Endodermal cell (in vitro differentiated cells): ENCODE measurements around the gene RFC4. TPM values are rescaled to one million over a fixed set of nuclear protein-coding genes. Genes with fewer than 3 reads are reported as not detected.

Source experiments
- DNase-seq: peaks from one replicate; pipeline ENCODE4 v3.0.0-alpha.2; 2017
- H3K27ac ChIP-seq: 2 replicates; pipeline ENCODE4 v1.5.1; 2013; ENCODE audit warnings: mild to moderate bottlenecking, low read depth, low read length, moderate library complexity
- H3K27me3 ChIP-seq: 2 replicates; pipeline ENCODE4 v1.6.1; 2013; ENCODE audit warnings: mild to moderate bottlenecking, low read length, moderate library complexity; ENCODE audit not compliant: insufficient read depth, control insufficient read depth, poor library complexity, severe bottlenecking
- H3K36me3 ChIP-seq: 2 replicates; pipeline ENCODE4 v1.7.0; 2013; ENCODE audit warnings: mild to moderate bottlenecking, low read length, moderate library complexity; ENCODE audit not compliant: control insufficient read depth, insufficient read depth
- H3K4me1 ChIP-seq: one replicate; pipeline ENCODE4 v1.7.0; 2013; ENCODE audit warnings: low read length; ENCODE audit not compliant: control insufficient read depth, insufficient read depth
- H3K4me3 ChIP-seq: 2 replicates; pipeline ENCODE4 v1.5.1; 2013; ENCODE audit warnings: mild to moderate bottlenecking, low read length, moderate library complexity
- H3K9ac ChIP-seq: 2 replicates; pipeline ENCODE4 v1.6.1; 2013; ENCODE audit warnings: mild to moderate bottlenecking, low read length, moderate library complexity; ENCODE audit not compliant: poor library complexity, severe bottlenecking; ENCODE audit errors: extremely low read depth
- H3K9me3 ChIP-seq: 2 replicates; pipeline ENCODE4 v1.6.1; 2013; ENCODE audit warnings: mild to moderate bottlenecking, low read length, moderate library complexity; ENCODE audit not compliant: control insufficient read depth
- H3K27ac Mint-ChIP-seq: 2 replicates; pipeline ENCODE4 v1.8.0; 2020; ENCODE audit warnings: mixed read lengths
- H3K27me3 Mint-ChIP-seq: 2 replicates; pipeline ENCODE4 v1.8.0; 2021; ENCODE audit warnings: mild to moderate bottlenecking, mixed read lengths; ENCODE audit not compliant: insufficient read depth
- H3K36me3 Mint-ChIP-seq: 2 replicates; pipeline ENCODE4 v1.8.0; 2020; ENCODE audit warnings: low read depth, mixed read lengths
- H3K4me1 Mint-ChIP-seq: 2 replicates; pipeline ENCODE4 v1.8.0; 2020; ENCODE audit warnings: mixed read lengths
- H3K4me3 Mint-ChIP-seq: 2 replicates; pipeline ENCODE4 v1.8.0; 2020; ENCODE audit warnings: mild to moderate bottlenecking, moderate library complexity, mixed read lengths
- H3K9me3 Mint-ChIP-seq: 2 replicates; pipeline ENCODE4 v1.8.0; 2020; ENCODE audit warnings: mild to moderate bottlenecking, mixed read lengths
- WGBS, 2 experiments: methylation state at CpG; one replicate each; pipeline versions ENCODE4 v1.1.5 to v1.1.7; 2013; ENCODE audit warnings: missing lambda C conversion rate in 2 of 2, mixed read lengths in 1 of 2; ENCODE audit not compliant: insufficient coverage in 1 of 2, insufficient read length in 1 of 2; 5-methylcytosine and 5-hydroxymethylcytosine counted together
- microRNA-seq: library from miRNA; unstranded; fragments of <30 nt; microRNA quantifications from one replicate; pipeline ENCODE4 v1.2.0, GENCODE V29; 2020; ENCODE audit warnings: borderline microRNAs expressed
- total RNA-seq, 2 donors: library from RNA; stranded (reverse); fragmentation: NEBNext Ultra II Directional in 1 of 2; extraction: Animal tissue kit (Norgen Biotek cat#: 25700) in 1 of 2; gene quantifications; 2 replicates in 1 of 2; 3 replicates in 1 of 2; pipeline ENCODE4 v1.2.1, GENCODE V29; 2021
- TF ChIP-seq, protein P1 (sequence below): fragments of 200-600 bp; sonication (generic); conservative IDR thresholded peaks from 2 replicates; pipeline ENCODE4 v1.5.0; 2021; ENCODE audit warnings: antibody characterized with exemption, mild to moderate bottlenecking

The RFC4 gene
- total RNA-seq, 2 donors from 2014 or later, result 57.6 to 111 TPM

DNA sequence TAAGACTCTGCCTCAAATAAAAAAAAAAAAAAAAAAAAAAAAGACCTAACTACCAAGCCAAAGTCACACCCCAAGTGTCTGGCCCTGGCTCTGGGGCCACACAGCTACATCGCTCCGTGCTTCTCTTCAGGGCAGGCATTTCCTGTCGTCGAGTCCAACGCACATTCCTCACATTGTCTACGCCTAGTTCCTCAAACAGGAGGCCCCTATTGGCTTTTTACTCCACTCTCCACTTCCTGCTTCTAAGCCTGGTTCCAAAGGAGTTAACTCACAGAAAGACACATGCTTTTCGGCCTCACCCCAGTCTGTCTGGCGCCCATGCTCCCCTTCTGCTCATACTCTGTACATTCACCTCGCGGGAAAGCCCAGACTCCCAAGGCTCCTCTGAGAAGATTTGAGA lies 60.3 kb downstream of the RFC4 start:
- Histone ChIP-seq H3K36me3 (no peaks in the 10 kb centered on the region), H3K27ac (no peak overlapping the region), H3K9ac (no peak overlapping the region), H3K9me3 (no peaks in the 10 kb centered on the region), H3K4me3 (no peak overlapping the region), H3K27me3 (no peaks in the 10 kb centered on the region), H3K4me1 (no peaks in the 10 kb centered on the region)
- TF ChIP-seq, protein P1, sequence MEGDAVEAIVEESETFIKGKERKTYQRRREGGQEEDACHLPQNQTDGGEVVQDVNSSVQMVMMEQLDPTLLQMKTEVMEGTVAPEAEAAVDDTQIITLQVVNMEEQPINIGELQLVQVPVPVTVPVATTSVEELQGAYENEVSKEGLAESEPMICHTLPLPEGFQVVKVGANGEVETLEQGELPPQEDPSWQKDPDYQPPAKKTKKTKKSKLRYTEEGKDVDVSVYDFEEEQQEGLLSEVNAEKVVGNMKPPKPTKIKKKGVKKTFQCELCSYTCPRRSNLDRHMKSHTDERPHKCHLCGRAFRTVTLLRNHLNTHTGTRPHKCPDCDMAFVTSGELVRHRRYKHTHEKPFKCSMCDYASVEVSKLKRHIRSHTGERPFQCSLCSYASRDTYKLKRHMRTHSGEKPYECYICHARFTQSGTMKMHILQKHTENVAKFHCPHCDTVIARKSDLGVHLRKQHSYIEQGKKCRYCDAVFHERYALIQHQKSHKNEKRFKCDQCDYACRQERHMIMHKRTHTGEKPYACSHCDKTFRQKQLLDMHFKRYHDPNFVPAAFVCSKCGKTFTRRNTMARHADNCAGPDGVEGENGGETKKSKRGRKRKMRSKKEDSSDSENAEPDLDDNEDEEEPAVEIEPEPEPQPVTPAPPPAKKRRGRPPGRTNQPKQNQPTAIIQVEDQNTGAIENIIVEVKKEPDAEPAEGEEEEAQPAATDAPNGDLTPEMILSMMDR, result no peak
- H3K36me3 Mint-ChIP-seq, result no peaks in the 10 kb centered on the region
- no peak overlapping the region for H3K27ac Mint-ChIP-seq
- no peaks in the 10 kb centered on the region for H3K27me3 Mint-ChIP-seq
- H3K4me1 Mint-ChIP-seq, result peaks cover 3% of the 10 kb centered on the region
- 71 to 80% methylated on average over 10 of the region's 10 CpGs for WGBS, 2 experiments
- H3K9me3 Mint-ChIP-seq, result no peaks in the 10 kb centered on the region
- peak; percentile 79 for DNase-seq
- no peak overlapping the region for H3K4me3 Mint-ChIP-seq

DNA sequence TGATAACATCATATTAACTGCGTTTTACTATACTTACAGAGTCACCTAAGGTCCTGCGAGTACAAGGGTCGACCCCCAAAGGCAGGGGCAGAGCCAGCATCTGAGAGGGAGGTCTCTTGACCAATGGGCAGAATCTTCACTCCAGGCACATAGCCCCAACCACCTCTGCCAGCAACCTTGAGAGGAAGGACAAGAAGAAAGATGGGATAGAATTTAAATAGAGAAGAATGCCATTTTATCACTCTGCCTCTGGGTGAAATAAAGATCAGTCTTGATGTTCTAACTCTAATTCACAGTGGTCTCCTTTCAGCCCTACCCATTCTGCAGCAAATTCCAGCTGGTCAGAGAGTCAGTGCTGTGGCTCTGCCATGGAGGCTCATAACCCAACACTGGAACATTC lies 62.6 kb downstream of the RFC4 start:
- Mint-ChIP-seq H3K9me3 (no peaks in the 10 kb centered on the region), H3K4me3 (no peak overlapping the region), H3K4me1 (peaks cover 3% of the 10 kb centered on the region), H3K27me3 (no peaks in the 10 kb centered on the region), H3K27ac (no peak overlapping the region), H3K36me3 (no peaks in the 10 kb centered on the region)
- no peak for DNase-seq
- TF ChIP-seq, protein P1, result no peak
- no peaks in the 10 kb centered on the region for H3K36me3 ChIP-seq
- no peak overlapping the region for H3K4me3 ChIP-seq
- no peaks in the 10 kb centered on the region for H3K9me3 ChIP-seq
- 85 to 87% methylated on average over 3 of the region's 3 CpGs for WGBS, 2 experiments
- H3K4me1 ChIP-seq, result no peaks in the 10 kb centered on the region
- H3K9ac ChIP-seq, result no peak overlapping the region
- no peaks in the 10 kb centered on the region for H3K27me3 ChIP-seq
- H3K27ac ChIP-seq, result no peak overlapping the region

DNA sequence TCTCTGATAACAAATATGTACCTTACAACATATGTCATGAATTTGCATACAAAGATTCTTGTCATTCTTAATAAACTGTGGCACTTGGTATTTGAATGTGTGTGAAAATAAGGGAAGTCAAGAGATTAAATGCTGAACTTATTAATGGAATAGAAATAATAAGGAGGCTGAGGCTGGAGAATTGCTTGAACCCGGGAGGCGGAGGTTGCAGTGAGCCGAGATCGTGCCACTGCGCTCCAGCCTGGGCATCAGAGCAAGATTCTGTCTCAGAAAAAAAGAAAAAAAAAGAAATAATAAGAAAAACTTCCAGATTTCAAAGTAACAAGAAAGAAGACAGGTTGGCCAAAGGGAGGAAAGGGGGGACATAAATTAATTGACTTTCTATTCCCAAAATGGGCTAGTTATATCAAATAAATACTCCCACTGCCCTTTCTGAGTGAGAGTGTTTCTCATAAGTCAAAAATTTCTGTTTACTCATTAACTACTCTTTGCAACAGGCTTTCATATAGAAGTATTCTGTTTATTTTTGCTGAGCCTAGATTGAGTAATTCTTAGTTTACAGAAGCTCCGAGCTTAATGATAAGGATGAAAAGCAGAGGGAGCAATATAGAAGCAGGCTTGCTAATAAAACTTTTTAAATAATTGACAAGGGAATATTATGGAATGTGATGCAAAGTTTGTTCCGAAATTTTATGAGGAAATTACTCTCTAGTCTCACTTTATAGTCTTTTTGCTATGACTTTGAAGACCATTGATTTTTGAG lies 63.5 kb downstream of the RFC4 start:
- H3K9ac ChIP-seq, result no peak overlapping the region
- no peak for DNase-seq
- Mint-ChIP-seq H3K27ac (no peak overlapping the region), H3K9me3 (no peaks in the 10 kb centered on the region), H3K4me3 (no peak overlapping the region), H3K36me3 (no peaks in the 10 kb centered on the region), H3K4me1 (peaks cover 3% of the 10 kb centered on the region), H3K27me3 (no peaks in the 10 kb centered on the region)
- H3K27me3 ChIP-seq, result no peaks in the 10 kb centered on the region
- no peak overlapping the region for H3K27ac ChIP-seq
- no peak overlapping the region for H3K4me3 ChIP-seq
- TF ChIP-seq, protein P1, result no peak
- H3K9me3 ChIP-seq, result no peaks in the 10 kb centered on the region
- 88 to 95% methylated on average over 4 to 7 of the region's 7 CpGs for WGBS, 2 experiments
- no peaks in the 10 kb centered on the region for H3K4me1 ChIP-seq
- H3K36me3 ChIP-seq, result no peaks in the 10 kb centered on the region

Small RNA genes within 50 kb of the gene (microRNA-seq; reads per million reads assigned to microRNA genes)
- gene MIR1248, result 1.8 reads per million, percentile 7 among the genes with 10 or more reads in this experiment

Other genes with a start within 250 kb of the RFC4 start
- gene TBCCD1, start 239.1 kb downstream of the RFC4 start, total RNA-seq, result 10 to 100 TPM; 11.9 to 14.0 TPM
- gene DNAJB11, start 235.8 kb downstream of the RFC4 start, total RNA-seq, result 10 to 100 TPM; 59.8 to 81.5 TPM
- gene AHSG, start 193.4 kb downstream of the RFC4 start, total RNA-seq, result not detected
- not detected for gene FETUB, start 166.1 kb downstream of the RFC4 start, total RNA-seq
- gene HRG, start 140.5 kb downstream of the RFC4 start, total RNA-seq, result not detected
- gene KNG1, start 89.1 kb downstream of the RFC4 start, total RNA-seq, result not detected
- gene EIF4A2, start 22.9 kb downstream of the RFC4 start, total RNA-seq, result 100 to 1,000 TPM; 329 TPM
- gene ADIPOQ, start 36.2 kb upstream of the RFC4 start, total RNA-seq, result not detected
- gene ST6GAL1, start 124.0 kb upstream of the RFC4 start, total RNA-seq, result 10 to 100 TPM; 79.3 to 82.4 TPM